ENCODE measurements around the gene DNAJB7. TPM values are rescaled to one million over a fixed set of nuclear protein-coding genes. Genes with fewer than 3 reads are reported as not detected.

DNAJB7 gene
- total and polyA plus RNA-seq, 2 donors (not counting 3 experiments of a cell fraction or from before 2014, with no cell fraction given) = not detected

- Histone ChIP-seq H3K27ac (ENCODE audit: insufficient read depth, low read depth, low read length) (no peak overlapping the region), H3K9me1 (replicated peaks; ENCODE audit: control insufficient read depth, extremely low read depth, insufficient read depth, low read length) (no peaks in the 10 kb centered on the region), H3K79me2 (ENCODE audit: control insufficient read depth, insufficient read depth, low read length) (peaks cover 46% of the 10 kb centered on the region), H3K9me3 (replicated peaks; ENCODE audit: control insufficient read depth, insufficient read depth, low read length) (no peaks in the 10 kb centered on the region), H3K4me1 (ENCODE audit: control insufficient read depth, extremely low read depth, insufficient read depth, low read length) (peaks cover 15% of the 10 kb centered on the region), H2AFZ (ENCODE audit: low read depth, low read length) (no peak overlapping the region), H3K4me3 (replicated peaks in 1 of 3; ENCODE audit: insufficient read depth in 1 of 3, low read depth in 1 of 3, low read length in 3 of 3) (peak overlapping the region in 1 of 3 experiments; percentile 83), H3K27me3 (ENCODE audit: control insufficient read depth in 2 of 2, insufficient read depth in 2 of 2, low read length in 2 of 2) (no peaks in the 10 kb centered on the region), H3K9ac (replicated peaks; ENCODE audit: extremely low read depth, insufficient read depth, low read length) (no peak overlapping the region), H3K4me2 (ENCODE audit: insufficient read depth, low read length) (peak overlapping the region; percentile 65), H4K20me1 (replicated peaks; ENCODE audit: control insufficient read depth, extremely low read depth, insufficient read depth, low read length) (no peaks in the 10 kb centered on the region), H3K36me3 (ENCODE audit: control insufficient read depth in 2 of 2, extremely low read depth in 1 of 2, insufficient read depth in 2 of 2, low read length in 2 of 2) (no peaks in the 10 kb centered on the region)
- CTCF ChIA-PET = interaction anchor here (0.7 to 4.2 kb wide), 7 partner anchors 8 to 780 kb away, joined by 3 to 24 read pairs (median 4); no protein-coding TSS in a partner anchor
- POLR2A ChIA-PET = no interaction called here
- TF ChIP-seq GATA2 (IDR thresholded peaks at IDR 0.05; ENCODE audit: insufficient read depth, insufficient read length, low read depth, low read length) (no peak), FOS (IDR thresholded peaks at IDR 0.05; ENCODE audit: borderline replicate concordance, insufficient read depth, low read length) (no peak), JUN (IDR thresholded peaks at IDR 0.05; ENCODE audit: borderline replicate concordance, insufficient read depth, insufficient read length, low read depth) (no peak), CTCF (IDR thresholded peaks at IDR 0.05; ENCODE audit: extremely low read depth in 1 of 2, insufficient read depth in 1 of 2, low read depth in 1 of 2, low read length in 2 of 2) (no peak), EZH2 (IDR thresholded peaks at IDR 0.05; ENCODE audit: borderline replicate concordance, low read depth, low read length, severe bottlenecking) (no peak), POLR2A (IDR thresholded peaks at IDR 0.05; ENCODE audit: low read depth, low read length) (no peak), POLR2AphosphoS5 (IDR thresholded peaks at IDR 0.05; ENCODE audit: insufficient read depth, low read depth, low read length) (no peak), MYC (IDR thresholded peaks at IDR 0.05; ENCODE audit: low read depth, low read length) (no peak)
- TF ChIP-seq, protein P1, sequence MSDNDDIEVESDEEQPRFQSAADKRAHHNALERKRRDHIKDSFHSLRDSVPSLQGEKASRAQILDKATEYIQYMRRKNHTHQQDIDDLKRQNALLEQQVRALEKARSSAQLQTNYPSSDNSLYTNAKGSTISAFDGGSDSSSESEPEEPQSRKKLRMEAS (IDR thresholded peaks at IDR 0.05; ENCODE audit: insufficient read depth, insufficient read length) = no peak
- BruUV-seq (replicated peaks) = no TSS peak
- dilution Hi-C loops (cut with MboI; ENCODE audit: extremely low pct_ligation_motif_present, low sequenced_read_pairs) = no loop called here
- intact Hi-C loops (cut with micrococcal nuclease) = loop anchor here (2.0 kb wide), 2 partner anchors 39 to 135 kb away; partner anchors contain the start of genes ST13 and XPNPEP3
- DNase-seq (ENCODE audit: low read depth, low spot score) = no peak
- FAIRE-seq = no peak
These were observed 44.2 kb downstream of the DNAJB7 start for GRCh38 chr22:40817737-40818136.
